ENCODE results near the gene PDP2.

DNA sequence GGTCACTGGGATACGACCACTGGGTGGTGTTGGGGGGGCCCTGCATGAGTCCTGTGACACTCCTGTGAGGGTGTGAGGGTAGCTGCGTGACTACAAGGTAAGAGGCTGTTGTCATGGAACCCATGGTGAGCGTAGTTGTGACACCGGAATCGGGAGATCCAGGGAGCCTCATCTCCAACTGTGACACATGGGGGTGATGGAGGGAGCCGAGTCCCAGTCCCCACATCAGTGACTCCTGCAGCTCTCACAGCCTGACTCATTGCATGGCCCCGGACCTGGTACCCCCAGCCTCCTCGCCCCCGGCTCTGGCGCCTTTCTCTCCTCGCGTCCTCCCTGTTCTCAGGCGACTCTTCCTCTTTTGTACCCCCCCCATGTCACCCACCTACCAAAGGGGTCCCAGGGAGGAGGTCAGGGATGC is 24.1 kb downstream of the PDP2 start:
- TF ChIP-seq, protein P1, sequence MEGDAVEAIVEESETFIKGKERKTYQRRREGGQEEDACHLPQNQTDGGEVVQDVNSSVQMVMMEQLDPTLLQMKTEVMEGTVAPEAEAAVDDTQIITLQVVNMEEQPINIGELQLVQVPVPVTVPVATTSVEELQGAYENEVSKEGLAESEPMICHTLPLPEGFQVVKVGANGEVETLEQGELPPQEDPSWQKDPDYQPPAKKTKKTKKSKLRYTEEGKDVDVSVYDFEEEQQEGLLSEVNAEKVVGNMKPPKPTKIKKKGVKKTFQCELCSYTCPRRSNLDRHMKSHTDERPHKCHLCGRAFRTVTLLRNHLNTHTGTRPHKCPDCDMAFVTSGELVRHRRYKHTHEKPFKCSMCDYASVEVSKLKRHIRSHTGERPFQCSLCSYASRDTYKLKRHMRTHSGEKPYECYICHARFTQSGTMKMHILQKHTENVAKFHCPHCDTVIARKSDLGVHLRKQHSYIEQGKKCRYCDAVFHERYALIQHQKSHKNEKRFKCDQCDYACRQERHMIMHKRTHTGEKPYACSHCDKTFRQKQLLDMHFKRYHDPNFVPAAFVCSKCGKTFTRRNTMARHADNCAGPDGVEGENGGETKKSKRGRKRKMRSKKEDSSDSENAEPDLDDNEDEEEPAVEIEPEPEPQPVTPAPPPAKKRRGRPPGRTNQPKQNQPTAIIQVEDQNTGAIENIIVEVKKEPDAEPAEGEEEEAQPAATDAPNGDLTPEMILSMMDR (IDR thresholded peaks at IDR 0.05; ENCODE audit: extremely low read depth in 1 of 2, insufficient read depth in 1 of 2, low read depth in 1 of 2, low read length in 2 of 2) = no peak
- TF ChIP-seq EZH2 (IDR thresholded peaks at IDR 0.05; ENCODE audit: borderline replicate concordance, low read depth, low read length, severe bottlenecking) (no peak), POLR2A (IDR thresholded peaks at IDR 0.05; ENCODE audit: low read depth, low read length) (no peak), POLR2AphosphoS5 (IDR thresholded peaks at IDR 0.05; ENCODE audit: insufficient read depth, low read depth, low read length) (no peak), MAX (IDR thresholded peaks at IDR 0.05; ENCODE audit: insufficient read depth, insufficient read length) (no peak), FOS (IDR thresholded peaks at IDR 0.05; ENCODE audit: borderline replicate concordance, insufficient read depth, low read length) (no peak), JUN (IDR thresholded peaks at IDR 0.05; ENCODE audit: borderline replicate concordance, insufficient read depth, insufficient read length, low read depth) (no peak)
